Measurements from ENCODE around the gene BTBD2. TPM values are rescaled to one million over a fixed set of nuclear protein-coding genes. Genes with fewer than 3 reads are reported as not detected.

The BTBD2 gene
- total and polyA plus RNA-seq, 2 experiments from 2014 or later = 23.8 to 130 TPM

GRCh38 chr19:2061495-2062388 lies 46.2 kb upstream of the BTBD2 start:
- peak; percentile 80 for ATAC-seq
- peak overlapping the region; percentile 83 for H2AFZ ChIP-seq

More at GRCh38 chr19:2061495-2062388, 46.2 kb upstream of the BTBD2 start:
- peak overlapping the region; percentile 87 for H3K4me3 Mint-ChIP-seq
- Histone ChIP-seq H3K79me2 (replicated peaks; ENCODE audit: insufficient read depth) (no peaks in the 10 kb centered on the region), H3K4me3 (peak overlapping the region; percentile 83), H4K20me1 (replicated peaks; ENCODE audit: insufficient read depth) (no peaks in the 10 kb centered on the region), H3K4me1 (ENCODE audit: insufficient read depth) (peaks cover 21% of the 10 kb centered on the region), H3K9me2 (ENCODE audit: insufficient read depth) (no peaks in the 10 kb centered on the region), H3K27me3 (ENCODE audit: insufficient read depth) (no peaks in the 10 kb centered on the region), H3F3A (replicated peaks; ENCODE audit: low read depth) (peaks cover 13% of the 10 kb centered on the region; the same call in 1 of the 2 replicates), H3K27ac (ENCODE audit: low read depth) (peak overlapping the region; percentile 84), H3K36me3 (ENCODE audit: insufficient read depth) (no peaks in the 10 kb centered on the region), H3K4me2 (peak overlapping the region; percentile 98)
- H3K36me3 Mint-ChIP-seq (ENCODE audit: low read depth) = no peaks in the 10 kb centered on the region; the same call in 2 of the 3 replicates
- peaks cover 9% of the 10 kb centered on the region for H3K27me3 Mint-ChIP-seq (ENCODE audit: insufficient read depth, low read depth, poor library complexity)
- DNase-seq (ENCODE audit: low spot score) = peak; percentile 100
- H3K27ac Mint-ChIP-seq = peak overlapping the region; percentile 97
- H3K4me1 Mint-ChIP-seq = peaks cover 24% of the 10 kb centered on the region
- no peaks in the 10 kb centered on the region for H3K9me3 Mint-ChIP-seq
- no peak for TF ChIP-seq JUNB (IDR thresholded peaks at IDR 0.05; ENCODE audit: unreplicated experiment)
- no peak for TF ChIP-seq REST (IDR thresholded peaks at IDR 0.05; ENCODE audit: unreplicated experiment)
- TF ChIP-seq ZNF462 (CRISPR knock-in tag; IDR thresholded peaks at IDR 0.05) = no peak
- no peak for TF ChIP-seq NANOG (IDR thresholded peaks at IDR 0.05; ENCODE audit: borderline replicate concordance)
- TF ChIP-seq CTCF (conservative IDR thresholded peaks at IDR 0.05; ENCODE audit: low read depth in 2 of 2) = peak; percentile 17 to 25; a peak in 2 of 4 replicates
- TF ChIP-seq CREB1 (CRISPR knock-in tag; IDR thresholded peaks at IDR 0.05; ENCODE audit: low read depth) = peak; percentile 74; the same call in 1 of the 2 replicates
- TF ChIP-seq POLR2AphosphoS5 (IDR thresholded peaks at IDR 0.05; ENCODE audit: low read depth) = peak; percentile 71
- no peak for TF ChIP-seq EZH2phosphoT487 (IDR thresholded peaks at IDR 0.05; ENCODE audit: unreplicated experiment)
- 0 out of 2 replicates have a peak, but pooled peaks have one; percentile 26 for TF ChIP-seq ETS1 (IDR thresholded peaks at IDR 0.05)
- TF ChIP-seq EZH2 (IDR thresholded peaks at IDR 0.05; ENCODE audit: low read depth, unreplicated experiment) = no peak
